Left ventricle myocardium inferior (tissue), 1 donor: ENCODE data around the gene PCNX3. TPM values are rescaled to one million over a fixed set of nuclear protein-coding genes. Genes with fewer than 3 reads are reported as not detected.

Source experiments
- DNase-seq: peaks from one replicate; pipeline ENCODE4 v3.0.0-alpha.2; 2020
- H3K27ac ChIP-seq: fragments of 200-600 bp; replicated peaks from 2 replicates; pipeline ENCODE4 v1.8.0; 2021
- H3K27me3 ChIP-seq: fragments of 200-600 bp; 2 replicates; pipeline ENCODE4 v1.8.0; 2021; ENCODE audit warnings: low read depth
- H3K36me3 ChIP-seq: fragments of 200-600 bp; 2 replicates; pipeline ENCODE4 v1.8.0; 2021
- H3K4me1 ChIP-seq: fragments of 200-600 bp; 2 replicates; pipeline ENCODE4 v1.8.0; 2021
- H3K4me3 ChIP-seq: fragments of 200-600 bp; 2 replicates; pipeline ENCODE4 v1.8.0; 2021; ENCODE audit warnings: mild to moderate bottlenecking, moderate library complexity
- H3K9me3 ChIP-seq: fragments of 200-600 bp; replicated peaks from 2 replicates; pipeline ENCODE4 v1.8.0; 2021
- intact Hi-C: fragments of 100-400 bp; cut with micrococcal nuclease; formaldehyde crosslinking; loops from one replicate; pipeline ENCODE4 v1.11.0; 2022
- total RNA-seq: library from RNA; stranded (reverse); fragmentation: NEBNext Ultra II Directional; extraction: Animal tissue kit (Norgen Biotek cat#: 25700); gene quantifications from one replicate; pipeline ENCODE4 v1.2.1, GENCODE V29; 2021
- TF ChIP-seq, protein P1 (sequence below): fragments of 200-600 bp; IDR thresholded peaks from 2 replicates; pipeline ENCODE4 v1.8.0; 2021; ENCODE audit warnings: antibody characterized with exemption, mild to moderate bottlenecking, borderline replicate concordance
- donor health status: DM: no; HTN: yes; CAD: no; lungs with severe emphysema.

Gene PCNX3
- total RNA-seq, 1 donor from 2014 or later, result 11.9 TPM

DNA sequence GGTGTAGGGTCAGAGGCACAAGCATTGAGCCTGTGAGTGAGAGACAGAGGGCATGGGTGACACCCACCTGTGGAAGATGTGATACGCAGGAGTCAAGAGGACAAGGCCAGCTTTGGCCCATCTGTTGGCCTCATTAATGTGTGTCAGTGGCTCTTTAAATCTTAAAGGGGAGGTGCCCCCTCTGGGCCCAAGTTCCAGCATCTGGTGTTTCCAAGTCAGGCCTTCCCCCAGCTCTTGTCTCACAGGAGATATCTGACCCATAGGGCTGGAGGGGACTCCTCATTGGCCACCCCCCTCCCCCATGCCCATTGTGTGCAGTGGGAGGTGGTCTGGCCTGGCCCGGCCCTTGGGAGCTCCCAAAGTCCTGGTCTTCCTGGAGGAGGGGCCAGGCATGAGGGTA lies 28.9 kb upstream of the PCNX3 start:
- intact Hi-C loops, result no loop called here
- H3K4me3 ChIP-seq, result peak overlapping the region; percentile 34
- no peak for DNase-seq
- peaks cover 65% of the 10 kb centered on the region for H3K4me1 ChIP-seq
- peaks cover 40% of the 10 kb centered on the region for H3K36me3 ChIP-seq
- no peaks in the 10 kb centered on the region for H3K9me3 ChIP-seq
- TF ChIP-seq, protein P1, sequence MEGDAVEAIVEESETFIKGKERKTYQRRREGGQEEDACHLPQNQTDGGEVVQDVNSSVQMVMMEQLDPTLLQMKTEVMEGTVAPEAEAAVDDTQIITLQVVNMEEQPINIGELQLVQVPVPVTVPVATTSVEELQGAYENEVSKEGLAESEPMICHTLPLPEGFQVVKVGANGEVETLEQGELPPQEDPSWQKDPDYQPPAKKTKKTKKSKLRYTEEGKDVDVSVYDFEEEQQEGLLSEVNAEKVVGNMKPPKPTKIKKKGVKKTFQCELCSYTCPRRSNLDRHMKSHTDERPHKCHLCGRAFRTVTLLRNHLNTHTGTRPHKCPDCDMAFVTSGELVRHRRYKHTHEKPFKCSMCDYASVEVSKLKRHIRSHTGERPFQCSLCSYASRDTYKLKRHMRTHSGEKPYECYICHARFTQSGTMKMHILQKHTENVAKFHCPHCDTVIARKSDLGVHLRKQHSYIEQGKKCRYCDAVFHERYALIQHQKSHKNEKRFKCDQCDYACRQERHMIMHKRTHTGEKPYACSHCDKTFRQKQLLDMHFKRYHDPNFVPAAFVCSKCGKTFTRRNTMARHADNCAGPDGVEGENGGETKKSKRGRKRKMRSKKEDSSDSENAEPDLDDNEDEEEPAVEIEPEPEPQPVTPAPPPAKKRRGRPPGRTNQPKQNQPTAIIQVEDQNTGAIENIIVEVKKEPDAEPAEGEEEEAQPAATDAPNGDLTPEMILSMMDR, result no peak
- peak overlapping the region; percentile 91 for H3K27ac ChIP-seq
- peaks cover 13% of the 10 kb centered on the region for H3K27me3 ChIP-seq

DNA sequence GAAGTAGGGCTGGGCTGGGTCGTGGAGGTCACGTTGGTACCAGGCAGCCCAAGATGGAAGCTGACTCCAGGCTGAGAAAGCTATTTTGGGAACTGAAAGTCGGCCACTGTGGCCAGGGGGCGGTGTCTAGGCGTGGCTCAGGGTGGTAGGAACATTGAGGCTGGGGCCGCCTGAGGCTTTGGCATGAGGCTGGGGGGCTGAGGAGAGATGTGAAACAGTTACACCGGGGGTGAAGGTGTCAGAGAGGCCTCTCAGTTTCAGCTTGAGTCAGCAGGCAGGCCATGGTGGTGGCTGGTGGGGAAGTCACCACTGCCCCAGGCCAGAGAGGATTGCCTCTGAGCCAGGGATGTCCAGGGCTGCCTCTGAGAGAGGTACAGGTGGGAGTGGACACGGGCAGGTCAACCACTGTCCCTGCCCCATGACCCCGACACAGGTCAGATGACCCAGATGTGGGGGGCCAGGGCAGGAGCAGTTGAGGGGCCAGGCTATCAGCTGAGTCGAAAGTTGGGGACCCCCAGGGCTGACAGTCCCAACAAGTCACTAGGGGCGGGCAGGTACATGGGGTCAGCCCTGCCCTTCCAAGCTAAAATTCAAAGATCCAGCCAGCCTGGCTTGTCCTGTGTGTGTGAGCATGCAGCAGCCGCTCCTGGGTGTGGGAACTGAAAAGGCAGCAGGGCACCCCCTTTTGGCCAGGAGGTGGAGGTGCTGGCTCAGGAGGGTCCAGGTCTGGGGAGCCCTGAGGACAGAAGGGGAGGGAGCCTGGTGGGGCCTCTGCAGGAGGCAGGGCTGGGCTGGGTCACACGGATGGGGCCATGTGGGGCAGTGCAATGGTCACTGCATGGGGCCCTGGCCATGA lies 27.1 kb upstream of the PCNX3 start:
- TF ChIP-seq, protein P1, result peak; percentile 66
- Histone ChIP-seq H3K36me3 (peaks cover 35% of the 10 kb centered on the region), H3K27me3 (peaks cover 13% of the 10 kb centered on the region), H3K4me3 (peak overlapping the region; percentile 34), H3K4me1 (peaks cover 82% of the 10 kb centered on the region), H3K27ac (peak overlapping the region; percentile 91), H3K9me3 (no peaks in the 10 kb centered on the region)
- DNase-seq, result peak; percentile 66
- intact Hi-C loops, result no loop called here

DNA sequence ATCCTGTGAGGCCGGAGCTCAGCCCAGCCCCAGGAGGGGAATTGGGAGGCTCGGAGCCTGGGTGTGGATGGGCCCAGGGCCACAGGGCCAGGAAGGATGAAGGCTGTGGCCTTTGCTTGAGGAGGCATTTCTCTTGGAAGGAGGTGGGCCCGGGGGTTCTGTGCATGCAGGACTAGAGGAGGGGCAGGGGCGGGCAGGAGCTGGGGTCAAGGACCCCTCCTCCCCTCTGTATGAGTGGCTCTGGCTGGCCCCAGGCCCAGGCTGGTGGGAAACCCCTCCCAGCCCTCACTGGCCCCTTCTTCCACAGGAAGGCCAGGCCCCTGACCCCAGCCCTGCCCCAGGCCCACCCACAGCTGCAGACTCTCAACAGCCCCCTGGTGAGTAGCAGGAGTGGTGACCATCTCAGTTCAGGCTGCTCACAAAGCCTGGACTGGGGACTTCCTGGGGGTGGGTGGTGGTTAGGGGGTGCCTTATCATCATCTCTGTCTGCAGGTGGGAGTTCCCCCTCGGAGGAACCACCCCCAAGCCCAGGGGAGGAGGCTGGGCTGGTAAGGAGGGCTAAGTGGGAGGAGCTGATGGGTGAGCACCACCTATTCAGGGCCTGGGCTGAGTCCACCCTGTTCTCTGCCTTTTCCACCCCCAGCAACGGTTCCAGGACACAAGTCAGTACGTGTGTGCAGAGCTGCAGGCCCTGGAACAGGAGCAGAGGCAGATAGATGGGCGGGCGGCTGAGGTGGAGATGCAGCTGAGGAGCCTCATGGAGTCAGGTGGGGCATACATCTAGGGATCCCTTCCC lies 25.9 kb upstream of the PCNX3 start:
- intact Hi-C loops, result loop anchor here (10.0 kb wide), 1 partner anchor 55 kb away; no protein-coding TSS in a partner anchor
- TF ChIP-seq, protein P1, result no peak
- Histone ChIP-seq H3K9me3 (no peaks in the 10 kb centered on the region), H3K4me3 (no peak overlapping the region), H3K27me3 (peaks cover 7% of the 10 kb centered on the region), H3K4me1 (peaks cover 88% of the 10 kb centered on the region), H3K27ac (peak overlapping the region; percentile 91), H3K36me3 (peaks cover 24% of the 10 kb centered on the region)
- no peak for DNase-seq

DNA sequence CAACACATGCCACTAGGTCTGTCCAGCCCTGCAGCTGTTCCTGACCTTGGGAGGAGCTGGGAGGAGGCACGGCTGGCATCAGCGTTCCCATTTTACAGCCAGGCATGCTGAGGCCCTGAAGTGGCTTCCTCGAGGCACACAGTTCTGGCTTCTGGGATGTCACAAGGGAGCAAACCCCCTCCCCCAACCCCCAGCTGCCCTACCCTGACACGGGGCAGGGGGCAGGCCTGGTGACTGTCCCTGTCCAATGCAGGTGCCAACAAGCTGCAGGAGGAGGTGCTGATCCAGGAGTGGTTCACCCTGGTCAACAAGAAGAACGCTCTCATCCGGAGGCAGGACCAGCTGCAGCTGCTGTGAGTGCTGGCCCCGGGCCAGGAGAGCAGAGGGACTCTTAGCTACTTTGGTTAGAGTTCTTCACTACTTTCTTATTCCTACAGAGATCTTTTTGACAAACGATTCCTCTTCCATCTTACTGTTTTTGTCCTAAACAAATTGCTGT lies 25.3 kb upstream of the PCNX3 start:
- peak; percentile 62 for DNase-seq
- Histone ChIP-seq H3K27me3 (peaks cover under 1% of the 10 kb centered on the region), H3K36me3 (peaks cover 21% of the 10 kb centered on the region), H3K4me3 (no peak overlapping the region), H3K4me1 (peaks cover 91% of the 10 kb centered on the region), H3K27ac (peak overlapping the region; percentile 91), H3K9me3 (no peaks in the 10 kb centered on the region)
- intact Hi-C loops, result loop anchor here (10.0 kb wide), 1 partner anchor 55 kb away; no protein-coding TSS in a partner anchor
- TF ChIP-seq, protein P1, result no peak
